ENCODE results near the gene ZNF284. TPM values are rescaled to one million over a fixed set of nuclear protein-coding genes. Genes with fewer than 3 reads are reported as not detected.
A peak's percentile ranks its signal among the peaks of the same experiment; 100 is the strongest.

Gene ZNF284
- total RNA-seq, 2 donors from 2014 or later = 1.2 to 1.4 TPM

DNA sequence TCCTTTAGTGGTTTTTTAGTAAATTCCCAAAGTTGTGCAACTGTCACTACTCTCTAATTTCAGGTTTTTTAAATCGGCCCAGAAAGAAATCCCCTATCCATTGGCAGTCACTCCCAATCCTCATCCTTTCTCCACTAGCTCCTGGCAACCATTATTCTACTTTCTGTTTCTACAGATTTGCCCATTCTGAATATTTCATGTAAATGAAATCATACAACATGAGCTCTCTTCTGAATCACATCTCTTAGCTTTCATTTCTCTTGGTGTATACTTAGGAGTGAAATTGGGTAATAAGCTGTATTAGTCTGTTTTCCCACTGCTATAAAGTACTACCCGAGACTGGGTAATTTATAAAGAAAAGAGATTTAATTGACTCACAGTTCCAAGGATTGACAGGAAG, 29.8 kb upstream of the ZNF284 start:
- Histone ChIP-seq H3K4me1 (no peaks in the 10 kb centered on the region), H3K9ac (ENCODE audit: low read depth in 2 of 2, low read length in 2 of 2) (no peak overlapping the region), H3K27me3 (no peaks in the 10 kb centered on the region), H3K36me3 (no peaks in the 10 kb centered on the region), H3K9me3 (no peaks in the 10 kb centered on the region), H3K27ac (no peak overlapping the region), H3K4me3 (no peak overlapping the region)
- intact Hi-C loops (cut with DNase I) = no loop called here
- no peak for DNase-seq
- TF ChIP-seq, protein P1, sequence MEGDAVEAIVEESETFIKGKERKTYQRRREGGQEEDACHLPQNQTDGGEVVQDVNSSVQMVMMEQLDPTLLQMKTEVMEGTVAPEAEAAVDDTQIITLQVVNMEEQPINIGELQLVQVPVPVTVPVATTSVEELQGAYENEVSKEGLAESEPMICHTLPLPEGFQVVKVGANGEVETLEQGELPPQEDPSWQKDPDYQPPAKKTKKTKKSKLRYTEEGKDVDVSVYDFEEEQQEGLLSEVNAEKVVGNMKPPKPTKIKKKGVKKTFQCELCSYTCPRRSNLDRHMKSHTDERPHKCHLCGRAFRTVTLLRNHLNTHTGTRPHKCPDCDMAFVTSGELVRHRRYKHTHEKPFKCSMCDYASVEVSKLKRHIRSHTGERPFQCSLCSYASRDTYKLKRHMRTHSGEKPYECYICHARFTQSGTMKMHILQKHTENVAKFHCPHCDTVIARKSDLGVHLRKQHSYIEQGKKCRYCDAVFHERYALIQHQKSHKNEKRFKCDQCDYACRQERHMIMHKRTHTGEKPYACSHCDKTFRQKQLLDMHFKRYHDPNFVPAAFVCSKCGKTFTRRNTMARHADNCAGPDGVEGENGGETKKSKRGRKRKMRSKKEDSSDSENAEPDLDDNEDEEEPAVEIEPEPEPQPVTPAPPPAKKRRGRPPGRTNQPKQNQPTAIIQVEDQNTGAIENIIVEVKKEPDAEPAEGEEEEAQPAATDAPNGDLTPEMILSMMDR (IDR thresholded peaks at IDR 0.05) = no peak

DNA sequence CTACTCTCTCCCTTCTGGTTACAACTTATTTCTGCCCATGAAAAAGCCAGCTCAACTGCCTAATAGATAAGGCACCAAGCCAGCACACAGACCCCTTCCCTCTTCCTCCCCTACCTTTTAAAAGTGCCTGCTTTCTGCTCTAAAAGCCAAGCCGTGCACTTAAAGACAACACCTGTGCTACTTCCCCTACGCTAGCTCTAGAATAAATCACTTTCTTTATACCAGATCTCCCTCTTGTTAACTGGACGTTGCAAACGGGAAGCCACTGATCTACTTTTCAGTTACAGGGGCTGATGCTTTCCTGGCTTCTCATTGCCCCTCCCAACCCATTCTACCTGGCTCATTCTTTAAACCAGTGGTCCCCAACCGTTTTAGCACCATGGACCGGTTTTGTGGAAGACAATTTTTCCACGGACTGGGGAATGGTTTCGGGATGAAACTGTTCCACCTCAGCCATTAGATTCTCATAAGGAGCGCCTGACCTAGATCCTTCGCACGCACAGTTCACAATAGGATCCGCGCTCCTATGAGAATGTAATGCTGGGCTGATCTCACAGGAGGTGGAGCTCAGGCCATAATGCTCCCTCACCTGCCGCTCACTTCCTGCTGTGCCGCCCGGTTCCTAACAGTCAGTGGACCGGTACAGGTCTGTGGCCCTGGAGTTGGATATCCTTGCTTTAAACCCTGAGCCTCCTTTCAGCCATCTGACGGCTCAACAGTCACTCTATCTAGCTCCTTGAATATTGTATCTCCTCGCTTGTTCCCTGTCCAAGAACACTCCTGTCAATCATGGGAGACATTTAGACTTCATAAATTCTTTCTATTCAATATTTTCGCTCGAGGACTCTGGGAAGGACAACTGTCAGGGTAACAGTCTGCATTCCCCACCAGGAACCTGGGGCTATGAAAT, 21.0 kb upstream of the ZNF284 start:
- Histone ChIP-seq H3K4me1 (peaks cover 6% of the 10 kb centered on the region), H3K36me3 (peaks cover 4% of the 10 kb centered on the region), H3K4me3 (peak overlapping the region; percentile 69), H3K27ac (peak overlapping the region; percentile 80), H3K9ac (ENCODE audit: low read depth in 2 of 2, low read length in 2 of 2) (peak overlapping the region in 1 of 2 donors; percentile 70), H3K27me3 (no peaks in the 10 kb centered on the region), H3K9me3 (no peaks in the 10 kb centered on the region)
- DNase-seq = peak; percentile 58
- intact Hi-C loops (cut with DNase I) = no loop called here
- TF ChIP-seq, protein P1 (IDR thresholded peaks at IDR 0.05) = no peak

DNA sequence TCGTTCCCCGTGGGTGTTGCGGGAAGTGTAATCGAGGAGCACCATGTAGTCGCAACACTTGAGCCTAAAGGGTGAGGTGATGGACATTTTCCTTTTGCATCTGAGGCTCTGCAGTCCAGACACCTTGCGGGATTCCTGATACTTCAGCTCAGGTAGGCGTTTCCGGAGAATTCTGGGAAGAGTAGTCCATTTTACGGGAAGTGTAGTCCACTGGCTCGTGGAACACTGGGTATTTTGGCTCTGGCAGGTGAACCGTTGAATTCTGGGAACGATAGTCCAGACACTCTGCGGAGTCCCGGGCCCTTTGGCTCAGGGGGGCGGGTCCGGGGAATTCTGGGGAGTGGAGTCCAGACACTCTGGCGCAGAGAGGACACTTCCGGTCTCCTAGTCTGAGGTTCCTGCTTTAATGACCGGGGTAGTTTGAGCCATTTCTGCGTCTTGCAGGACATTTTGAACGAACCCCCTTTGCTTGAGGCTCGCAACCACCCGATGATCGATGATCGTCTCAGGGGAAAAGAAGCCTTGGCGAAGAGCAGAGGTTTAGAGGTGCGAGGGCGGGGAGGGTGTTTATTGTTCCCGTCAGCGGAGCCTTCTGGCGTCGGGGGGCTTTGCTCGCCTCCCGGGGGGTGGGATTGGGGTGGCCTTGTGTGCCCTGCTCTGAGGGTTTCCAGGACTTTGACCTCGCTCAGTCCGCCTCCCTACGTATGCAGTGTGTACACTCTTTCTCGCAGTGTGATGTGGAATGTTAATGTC, 20.1 kb upstream of the ZNF284 start, which contains the start of gene ZNF223:
Gene ZNF223, plus strand, starts transcription at position 387 of the 753 bp plus-strand sequence. CDS start 3,141 bp downstream, outside the sequence.
- Histone ChIP-seq H3K9me3 (no peaks in the 10 kb centered on the region), H3K4me3 (peak within 1 kb of the TSS; percentile 69), H3K9ac (ENCODE audit: low read depth in 2 of 2, low read length in 2 of 2) (peak within 1 kb of the TSS; percentile 13 to 77), H3K4me1 (peaks cover 6% of the 10 kb centered on the region), H3K27me3 (no peaks in the 10 kb centered on the region), H3K27ac (peak within 1 kb of the TSS; percentile 80), H3K36me3 (peaks cover 4% of the 10 kb centered on the region)
- DNase-seq = peak; percentile 98
- intact Hi-C loops (cut with DNase I) = no loop called here
- TF ChIP-seq, protein P1 (IDR thresholded peaks at IDR 0.05) = no peak

DNA sequence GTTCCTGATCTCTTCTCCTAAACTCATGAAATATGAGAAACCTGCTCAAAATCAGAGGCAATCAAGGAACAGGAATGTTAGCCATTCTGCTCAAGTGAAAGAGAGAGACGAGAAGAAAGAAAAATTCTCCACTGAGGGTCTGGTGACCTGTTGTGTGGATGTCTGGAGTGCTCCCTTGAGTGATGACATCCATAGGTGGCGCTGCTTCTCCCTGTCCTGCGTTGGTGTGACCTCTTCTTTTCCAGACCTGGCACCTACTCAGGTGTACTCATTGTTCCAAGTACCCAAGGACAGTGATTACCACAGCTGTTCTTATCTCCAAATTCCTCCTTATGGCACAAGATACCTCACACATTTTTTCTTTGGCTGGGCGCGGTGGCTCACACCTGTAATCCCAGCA, 16.1 kb upstream of the ZNF284 start:
- TF ChIP-seq, protein P1 (IDR thresholded peaks at IDR 0.05) = no peak
- peaks cover 4% of the 10 kb centered on the region for H3K36me3 ChIP-seq
- H3K9me3 ChIP-seq = no peaks in the 10 kb centered on the region
- intact Hi-C loops (cut with DNase I) = no loop called here
- H3K4me3 ChIP-seq = no peak overlapping the region
- H3K27ac ChIP-seq = no peak overlapping the region
- DNase-seq = no peak
- H3K4me1 ChIP-seq = no peaks in the 10 kb centered on the region
- no peaks in the 10 kb centered on the region for H3K27me3 ChIP-seq
- H3K9ac ChIP-seq (ENCODE audit: low read depth in 2 of 2, low read length in 2 of 2) = no peak overlapping the region

DNA sequence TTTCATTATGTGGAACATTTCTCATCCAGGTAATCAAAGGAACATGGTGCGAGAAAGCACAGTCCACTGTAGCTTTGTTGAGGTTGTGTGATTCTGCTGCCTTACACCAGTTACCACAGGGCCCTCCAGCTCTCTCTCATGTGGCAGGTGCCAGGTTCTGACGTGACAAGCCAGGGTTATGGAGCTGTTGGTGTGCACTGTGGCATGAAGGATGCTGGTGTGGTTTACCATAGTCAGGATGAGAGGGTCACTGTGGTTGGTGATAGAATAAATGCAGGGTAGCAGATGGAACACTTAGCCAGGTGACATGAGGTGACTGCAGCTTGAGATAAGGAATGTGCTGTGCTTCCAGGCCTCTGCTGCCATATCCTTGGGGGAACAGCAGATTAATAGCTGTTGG, 12.7 kb upstream of the ZNF284 start:
- H3K9me3 ChIP-seq = no peaks in the 10 kb centered on the region
- no peak for DNase-seq
- H3K36me3 ChIP-seq = peaks cover 4% of the 10 kb centered on the region
- H3K27ac ChIP-seq = no peak overlapping the region
- intact Hi-C loops (cut with DNase I) = no loop called here
- no peaks in the 10 kb centered on the region for H3K27me3 ChIP-seq
- TF ChIP-seq, protein P1 (IDR thresholded peaks at IDR 0.05) = no peak
- no peaks in the 10 kb centered on the region for H3K4me1 ChIP-seq
- H3K4me3 ChIP-seq = no peak overlapping the region
- H3K9ac ChIP-seq (ENCODE audit: low read depth in 2 of 2, low read length in 2 of 2) = no peak overlapping the region
